H9 (cell line): ENCODE data around the gene CDR2. TPM values are rescaled to one million over a fixed set of nuclear protein-coding genes. Genes with fewer than 3 reads are reported as not detected.

Experiments
- DNase-seq: peaks from one replicate; pipeline ENCODE4 v3.0.0-alpha.2; 2017
- H2AFZ ChIP-seq: one replicate; pipeline ENCODE4 v1.6.1; 2013; ENCODE audit warnings: mild to moderate bottlenecking, low read length, control low read depth, moderate library complexity
- H2AK5ac ChIP-seq: 2 replicates; pipeline ENCODE4 v1.6.1; 2013; ENCODE audit warnings: low read length, control low read depth, mixed read lengths; ENCODE audit not compliant: insufficient read length
- H2BK120ac ChIP-seq: one replicate; pipeline ENCODE4 v1.6.1; 2013; ENCODE audit warnings: low read depth, mild to moderate bottlenecking, low read length, control low read depth, inconsistent platforms; ENCODE audit not compliant: poor library complexity, severe bottlenecking
- H2BK12ac ChIP-seq: 2 replicates; pipeline ENCODE4 v1.6.1; 2013; ENCODE audit warnings: low read length, control low read depth, mixed read lengths, low read depth; ENCODE audit not compliant: insufficient read length
- H2BK15ac ChIP-seq: 2 replicates; pipeline ENCODE4 v1.6.1; 2013; ENCODE audit warnings: low read depth, low read length, control low read depth
- H2BK20ac ChIP-seq: one replicate; pipeline ENCODE4 v1.6.1; 2013; ENCODE audit warnings: low read depth, mild to moderate bottlenecking, low read length, control low read depth, inconsistent platforms; ENCODE audit not compliant: poor library complexity, severe bottlenecking
- H2BK5ac ChIP-seq: 2 replicates; pipeline ENCODE4 v1.6.1; 2013; ENCODE audit warnings: low read length, control low read depth, mixed read lengths; ENCODE audit not compliant: insufficient read length
- H3K14ac ChIP-seq: 2 replicates; pipeline ENCODE4 v1.6.1; 2013; ENCODE audit warnings: low read length, control low read depth; ENCODE audit not compliant: insufficient read depth
- H3K18ac ChIP-seq: 2 replicates; pipeline ENCODE4 v1.6.1; 2013; ENCODE audit warnings: low read depth, mild to moderate bottlenecking, mixed read lengths, low read length, control low read depth; ENCODE audit not compliant: insufficient read length
- H3K23ac ChIP-seq: 2 replicates; pipeline ENCODE4 v1.6.1; 2013; ENCODE audit warnings: low read length, control low read depth, mixed read lengths, low read depth; ENCODE audit not compliant: insufficient read length
- H3K23me2 ChIP-seq: 2 replicates; pipeline ENCODE4 v1.6.1; 2013; ENCODE audit warnings: low read depth, mild to moderate bottlenecking, mixed read lengths, low read length, control low read depth; ENCODE audit not compliant: insufficient read length, poor library complexity, severe bottlenecking
- H3K27ac ChIP-seq: 2 replicates; pipeline ENCODE4 v1.5.1; 2013; ENCODE audit warnings: low read length, control low read depth, mixed read lengths, low read depth; ENCODE audit not compliant: insufficient read length
- H3K27me3 ChIP-seq: 2 replicates; pipeline ENCODE4 v1.6.1; 2013; ENCODE audit warnings: low read length, control low read depth, inconsistent platforms; ENCODE audit not compliant: insufficient read depth
- H3K4ac ChIP-seq: 2 replicates; pipeline ENCODE4 v1.6.1; 2013; ENCODE audit warnings: low read depth, mild to moderate bottlenecking, control low read depth, inconsistent platforms, low read length, moderate library complexity
- H3K4me1 ChIP-seq: 2 replicates; pipeline ENCODE4 v1.6.1; 2013; ENCODE audit warnings: low read length, control low read depth, inconsistent platforms; ENCODE audit not compliant: insufficient read depth
- H3K4me2 ChIP-seq: 2 replicates; pipeline ENCODE4 v1.6.1; 2013; ENCODE audit warnings: low read length, control low read depth, mixed read lengths; ENCODE audit not compliant: insufficient read length, insufficient read depth
- H3K56ac ChIP-seq: 2 replicates; pipeline ENCODE4 v1.6.1; 2013; ENCODE audit warnings: low read depth, mild to moderate bottlenecking, mixed read lengths, low read length, control low read depth; ENCODE audit not compliant: insufficient read length
- H3K79me1 ChIP-seq: 2 replicates; pipeline ENCODE4 v1.6.1; 2013; ENCODE audit warnings: low read depth, mild to moderate bottlenecking, moderate library complexity, low read length, control low read depth, inconsistent platforms; ENCODE audit not compliant: insufficient read depth, poor library complexity, severe bottlenecking
- H3K79me2 ChIP-seq: 2 replicates; pipeline ENCODE4 v1.6.1; 2013; ENCODE audit warnings: low read length, control low read depth, inconsistent platforms; ENCODE audit not compliant: insufficient read depth
- H3K9ac ChIP-seq: 2 replicates; pipeline ENCODE4 v1.6.1; 2013; ENCODE audit warnings: low read length, control low read depth, mixed read lengths; ENCODE audit not compliant: insufficient read length; ENCODE audit errors: extremely low read depth
- H3K9me3 ChIP-seq: one replicate; pipeline ENCODE4 v1.6.1; 2013; ENCODE audit warnings: low read depth, low read length, inconsistent platforms; ENCODE audit not compliant: control insufficient read depth
- H3T11ph ChIP-seq: one replicate; pipeline ENCODE4 v1.6.1; 2013; ENCODE audit warnings: mild to moderate bottlenecking, low read length, control low read depth, inconsistent platforms
- H4K20me1 ChIP-seq: one replicate; pipeline ENCODE4 v1.6.1; 2013; ENCODE audit not compliant: control insufficient read depth, insufficient read length, insufficient read depth
- H4K5ac ChIP-seq: 2 replicates; pipeline ENCODE4 v1.6.1; 2013; ENCODE audit warnings: low read depth, mild to moderate bottlenecking, mixed read lengths, low read length, control low read depth; ENCODE audit not compliant: insufficient read length
- H4K8ac ChIP-seq: replicated peaks from 2 replicates; pipeline ENCODE4 v1.6.1; 2013; ENCODE audit warnings: low read length, control low read depth, mixed read lengths, low read depth; ENCODE audit not compliant: insufficient read length
- H4K91ac ChIP-seq: 2 replicates; pipeline ENCODE4 v1.6.1; 2013; ENCODE audit warnings: low read depth, mild to moderate bottlenecking, moderate library complexity, mixed read lengths, low read length, control low read depth; ENCODE audit not compliant: insufficient read length
- H3K27ac Mint-ChIP-seq, 3 experiments: 2 replicates in 2 of 3; 3 replicates in 1 of 3; pipeline ENCODE4 v1.8.0; 2020 to 2021; ENCODE audit warnings: mixed read lengths in 3 of 3, mild to moderate bottlenecking in 1 of 3, moderate library complexity in 1 of 3
- H3K27me3 Mint-ChIP-seq: 2 replicates; pipeline ENCODE4 v1.8.0; 2021; ENCODE audit warnings: low read depth, mild to moderate bottlenecking, moderate library complexity, mixed read lengths
- H3K36me3 Mint-ChIP-seq, 3 experiments: 2 replicates in 2 of 3; 3 replicates in 1 of 3; pipeline ENCODE4 v1.8.0; 2020 to 2021; ENCODE audit warnings: low read depth in 3 of 3, mixed read lengths in 3 of 3; ENCODE audit not compliant: insufficient read depth in 1 of 3
- H3K4me1 Mint-ChIP-seq, 2 experiments: 2 replicates each; pipeline ENCODE4 v1.8.0; 2020; ENCODE audit warnings: mixed read lengths in 2 of 2
- H3K4me3 Mint-ChIP-seq, 2 experiments: 2 replicates in 1 of 2; 3 replicates in 1 of 2; pipeline ENCODE4 v1.8.0; 2020 to 2021; ENCODE audit warnings: mild to moderate bottlenecking in 2 of 2, mixed read lengths in 2 of 2, moderate library complexity in 1 of 2
- H3K9me3 Mint-ChIP-seq, 2 experiments: 2 replicates in 1 of 2; 3 replicates in 1 of 2; pipeline ENCODE4 v1.8.0; 2020; ENCODE audit warnings: mild to moderate bottlenecking in 2 of 2, mixed read lengths in 2 of 2, moderate library complexity in 1 of 2
- CTCF ChIP-seq: fragments of 200-600 bp; sonication (generic); conservative IDR thresholded peaks from 3 replicates; pipeline ENCODE4 v1.8.0; 2021; ENCODE audit warnings: antibody characterized with exemption, mild to moderate bottlenecking
- WGBS: extraction: QIAGEN DNeasy Blood & Tissue Kit; methylation state at CpG from one replicate; pipeline ENCODE4 v1.1.7; 2013; ENCODE audit warnings: missing lambda C conversion rate, low lambda C conversion rate, mixed read lengths; ENCODE audit not compliant: insufficient read length; ENCODE audit errors: extremely low coverage; 5-methylcytosine and 5-hydroxymethylcytosine counted together
- total RNA-seq: library from RNA; stranded (reverse); gene quantifications from 2 replicates; pipeline ENCODE4 v1.2.1, GENCODE V29; 2021

Gene CDR2
- total RNA-seq, 1 experiment from 2014 or later: 33.4 TPM

GRCh38 chr16:22315979-22316378 is 58.4 kb downstream of the CDR2 start:
- H3K27me3 Mint-ChIP-seq: no peaks in the 10 kb centered on the region
- TF ChIP-seq CTCF: no peak
- H3K9me3 Mint-ChIP-seq: no peaks in the 10 kb centered on the region; a peak in 1 of 5 replicates

More at GRCh38 chr16:22315979-22316378, 58.4 kb downstream of the CDR2 start:
- Histone ChIP-seq H3K79me1 (no peaks in the 10 kb centered on the region), H3K14ac (no peak overlapping the region), H3K18ac (no peak overlapping the region), H3K4ac (no peak overlapping the region), H3K4me2 (no peak overlapping the region), H3K23me2 (no peaks in the 10 kb centered on the region), H4K91ac (no peak overlapping the region), H3K23ac (no peak overlapping the region), H4K8ac (no peak overlapping the region), H2BK5ac (no peak overlapping the region), H2AK5ac (no peak overlapping the region), H2BK120ac (no peak overlapping the region), H3K27ac (no peak overlapping the region), H4K5ac (no peak overlapping the region), H3K56ac (no peak overlapping the region), H2AFZ (no peak overlapping the region), H3K9ac (no peak overlapping the region), H3K9me3 (no peaks in the 10 kb centered on the region), H3K4me1 (no peaks in the 10 kb centered on the region), H3K79me2 (no peaks in the 10 kb centered on the region), H2BK15ac (no peak overlapping the region), H3T11ph (no peak overlapping the region), H2BK20ac (no peak overlapping the region), H2BK12ac (no peak overlapping the region), H3K27me3 (no peaks in the 10 kb centered on the region), H4K20me1 (no peaks in the 10 kb centered on the region)
- Mint-ChIP-seq H3K27ac (peak overlapping the region in 1 of 3 experiments; percentile 84; a peak in 1 of 7 replicates), H3K36me3 (peaks cover 36 to 81% (median 71%) of the 10 kb centered on the region in 3 experiments), H3K4me3 (no peak overlapping the region), H3K4me1 (peaks cover 0 to 6% of the 10 kb centered on the region in 2 experiments; a peak in 2 of 4 replicates)
- no CpG with 5 or more reads among the region's 1 CpG for WGBS
- no peak for DNase-seq
